Measurements from ENCODE around the gene DRC1.

Gene DRC1

DNA sequence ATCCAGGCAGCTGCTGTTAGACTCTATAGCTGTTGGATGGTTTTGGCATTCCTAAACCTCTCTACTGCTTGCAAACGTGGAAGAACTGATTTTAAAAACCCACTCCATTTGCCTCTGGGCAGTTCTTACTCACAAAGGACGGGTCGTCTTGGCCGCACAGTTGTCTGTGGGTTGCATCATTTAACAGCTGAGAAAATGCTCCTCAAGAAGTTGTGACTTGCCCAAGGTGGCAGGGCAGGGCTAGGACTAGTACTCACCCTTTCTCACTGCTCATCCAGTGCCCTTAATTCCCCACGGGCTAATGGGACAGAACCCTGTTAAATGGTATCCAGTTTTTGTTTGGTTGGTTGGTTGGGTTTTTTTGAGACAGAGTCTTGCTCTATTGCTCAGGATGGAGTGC, 997 bp upstream of the DRC1 start:
- no peak for FAIRE-seq

DNA sequence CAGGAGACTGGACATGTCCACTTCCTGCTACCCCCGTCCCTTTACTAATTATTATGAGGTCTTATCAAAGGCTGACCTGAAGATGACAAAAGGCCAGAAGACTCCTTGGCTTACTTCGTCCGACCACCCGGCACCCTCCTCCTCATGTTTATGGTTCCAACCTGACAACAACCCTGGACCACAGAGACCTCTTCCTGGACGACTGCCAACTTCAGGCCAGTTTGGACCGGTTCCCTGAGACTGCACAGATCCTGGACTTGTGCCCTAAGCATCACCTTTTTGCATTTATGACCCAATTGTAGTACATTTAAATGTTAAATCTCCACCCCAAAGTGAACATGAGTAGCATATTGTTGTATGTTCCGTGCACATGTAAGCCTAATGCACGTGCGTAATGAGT, 5.8 kb downstream of the DRC1 start:
- FAIRE-seq = no peak

DNA sequence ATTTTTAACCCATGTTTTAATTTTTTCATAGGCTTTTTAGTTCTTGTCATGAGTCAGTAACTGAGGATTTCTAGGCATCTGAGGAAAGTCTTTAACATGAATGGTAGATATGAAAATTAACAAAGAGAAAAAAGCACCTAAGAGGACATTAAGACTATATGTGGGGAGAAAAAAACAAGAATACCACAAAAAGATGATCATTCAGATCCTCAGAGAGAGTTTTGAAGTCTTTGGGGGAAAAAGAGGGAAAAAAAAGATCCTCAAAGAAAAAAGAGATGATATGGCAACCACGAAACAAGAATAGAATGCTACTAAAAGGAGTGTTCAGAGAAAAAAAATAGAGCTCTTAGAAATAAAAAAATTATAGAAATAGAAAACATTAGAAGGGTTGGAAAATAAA, 8.1 kb downstream of the DRC1 start:
- FAIRE-seq = no peak

DNA sequence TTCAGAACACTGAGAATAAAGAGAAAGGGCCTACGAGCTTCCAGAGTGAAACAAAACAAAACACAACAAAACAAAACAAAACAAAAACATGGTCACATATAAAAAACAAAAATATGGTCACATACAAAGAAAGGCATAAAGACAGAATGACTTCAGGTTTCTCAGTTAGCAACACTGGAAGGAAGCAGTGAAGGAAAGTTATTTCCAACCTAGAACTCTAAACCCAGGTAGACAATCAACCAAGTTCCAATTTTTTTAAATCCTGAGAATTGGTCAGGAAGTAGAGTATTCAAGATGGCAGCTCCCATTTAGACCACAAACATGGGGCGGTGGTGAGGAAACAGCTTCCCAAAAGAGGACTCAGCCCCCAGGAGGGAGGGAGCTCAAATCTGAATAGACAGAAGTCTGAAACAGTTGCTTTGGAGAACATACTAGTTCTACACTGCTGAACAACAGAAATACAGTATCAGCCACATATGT, 9.1 kb downstream of the DRC1 start:
- no peak for FAIRE-seq

DNA sequence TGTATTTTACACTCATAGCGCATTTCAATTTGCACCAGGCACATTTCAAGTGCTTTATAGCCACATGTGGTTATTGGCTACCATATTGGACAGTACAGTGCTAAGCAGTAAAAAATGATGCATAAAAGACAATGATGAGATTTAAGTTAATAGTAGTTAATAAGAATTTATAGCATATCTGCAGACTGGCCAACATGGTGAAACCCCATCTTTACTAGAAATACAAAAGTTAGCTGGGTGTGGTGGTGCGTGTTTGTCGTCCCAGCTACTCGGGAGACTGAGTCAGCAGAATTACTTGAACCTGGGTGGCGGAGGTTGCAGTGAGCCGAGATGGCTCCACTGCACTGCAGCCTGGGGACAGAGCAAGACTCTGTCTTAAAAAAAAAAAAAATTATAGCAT, 9.7 kb downstream of the DRC1 start:
- no peak for FAIRE-seq

DNA sequence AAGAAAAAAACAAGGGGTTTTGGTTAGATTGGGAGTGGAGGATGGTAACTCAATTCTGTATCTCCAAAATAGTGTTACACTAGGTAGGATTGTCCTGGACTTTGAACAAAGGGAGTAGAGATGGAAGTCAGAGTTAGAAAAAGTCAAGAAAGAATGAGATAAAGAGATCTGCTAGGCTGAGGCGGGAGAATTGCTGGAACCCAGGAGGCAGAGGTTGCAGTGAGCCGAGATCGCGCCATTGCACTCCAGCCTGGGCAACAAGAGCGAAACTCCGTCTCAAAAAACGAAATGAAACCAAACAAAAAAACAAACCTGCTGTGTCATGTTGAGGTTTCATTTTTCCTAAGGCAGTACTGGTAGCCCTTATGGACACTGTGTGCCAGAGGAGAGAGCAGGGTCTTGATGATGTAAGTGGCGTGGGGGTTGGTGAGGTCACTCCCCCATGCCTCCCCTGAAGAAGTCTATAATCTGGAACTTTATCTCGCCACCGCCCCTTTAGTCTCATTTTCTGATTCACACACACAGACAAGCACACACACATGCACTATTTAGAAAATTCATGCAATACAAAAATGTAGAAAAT, 10.5 kb downstream of the DRC1 start:
- no peak for FAIRE-seq

DNA sequence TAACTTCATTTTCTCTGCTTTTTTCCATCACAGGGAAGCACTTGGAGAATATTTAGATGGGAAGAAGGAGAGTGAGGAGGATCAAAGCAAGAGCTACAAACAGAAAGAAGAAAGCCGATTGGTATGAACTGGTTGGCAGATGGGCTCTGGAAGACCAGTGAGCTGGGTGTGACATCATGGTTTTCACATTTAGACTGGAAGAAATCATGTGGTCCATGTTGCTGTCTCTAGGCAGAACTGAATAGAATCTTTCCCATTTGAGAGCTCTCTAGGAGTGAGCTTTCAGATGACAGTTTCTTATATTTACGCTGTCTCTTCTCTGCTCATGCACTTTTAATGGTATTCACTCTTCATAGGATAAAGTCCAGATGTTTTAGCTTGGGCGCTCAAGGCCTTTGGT, 12.6 kb downstream of the DRC1 start:
- no peak for FAIRE-seq

DNA sequence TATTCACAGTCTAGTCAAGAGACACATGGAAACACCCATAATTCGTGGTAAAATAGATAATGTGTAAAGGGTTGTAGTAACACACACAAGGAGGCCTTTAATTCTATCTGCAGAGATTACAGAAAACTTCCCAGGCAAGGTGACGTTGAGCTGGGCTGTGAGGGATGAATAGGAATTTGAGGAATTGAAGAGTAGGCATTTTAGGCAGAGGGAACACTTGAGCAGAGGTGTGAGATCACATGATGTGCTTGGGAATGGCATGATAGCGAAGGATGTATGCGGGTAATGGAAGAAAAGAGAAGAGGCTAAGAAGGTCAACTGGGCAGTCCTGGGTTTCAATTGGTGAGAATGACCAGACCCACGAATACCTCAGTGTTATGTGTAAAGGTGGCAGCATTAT, 20.2 kb downstream of the DRC1 start:
- FAIRE-seq = no peak

DNA sequence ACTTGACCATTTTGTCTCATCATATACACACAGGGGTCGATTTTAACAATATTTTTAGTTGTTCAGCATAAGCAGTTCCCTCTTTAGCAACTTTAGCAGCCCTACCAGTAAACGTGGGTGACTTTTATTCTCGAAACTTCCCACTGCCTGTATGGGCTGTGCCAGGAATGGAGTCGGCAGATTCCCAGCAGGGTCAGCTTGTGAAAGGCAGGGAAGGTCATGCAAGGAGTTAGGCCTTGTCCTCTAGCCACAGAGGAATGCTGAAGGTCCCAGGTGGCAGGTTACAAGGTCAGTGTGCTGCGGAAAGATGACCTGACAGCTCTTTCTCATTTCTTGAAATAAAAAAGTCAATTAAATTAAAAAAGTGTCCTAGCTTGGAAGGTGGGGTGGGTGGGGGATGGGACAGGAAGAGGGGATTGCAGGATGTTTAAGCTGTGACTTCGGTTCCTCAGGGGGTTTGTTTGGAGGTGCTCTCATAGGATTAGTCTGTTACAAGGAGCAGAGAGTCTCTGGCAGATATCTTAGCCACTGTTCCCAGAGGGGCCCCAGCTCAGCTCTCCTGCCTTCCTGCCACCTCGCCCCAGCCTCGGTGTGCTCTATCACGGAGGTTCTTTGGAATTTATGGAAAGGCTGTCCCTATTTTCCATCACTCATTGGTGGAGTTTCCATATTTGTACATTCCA, 21.4 kb downstream of the DRC1 start:
- no peak for FAIRE-seq

DNA sequence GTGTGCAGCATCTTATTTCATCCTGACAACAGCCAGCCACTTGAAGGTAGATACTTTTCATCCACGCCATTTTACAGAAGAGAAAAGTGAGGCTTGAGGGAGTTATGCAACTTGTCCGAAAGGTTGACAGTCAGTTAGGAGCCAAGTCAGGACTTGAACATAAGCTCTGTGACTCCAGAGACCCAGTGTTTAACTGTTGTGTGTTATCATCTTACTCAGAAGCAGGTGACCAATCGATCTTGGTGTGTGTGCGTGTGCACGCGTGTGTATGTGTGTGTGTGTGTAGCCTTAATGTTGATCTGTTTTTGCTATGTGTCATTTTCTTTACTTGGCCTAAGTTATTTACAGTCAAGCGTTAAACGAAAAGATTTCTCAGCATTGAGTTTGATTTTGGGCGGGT, 22.0 kb downstream of the DRC1 start:
- FAIRE-seq = no peak

DNA sequence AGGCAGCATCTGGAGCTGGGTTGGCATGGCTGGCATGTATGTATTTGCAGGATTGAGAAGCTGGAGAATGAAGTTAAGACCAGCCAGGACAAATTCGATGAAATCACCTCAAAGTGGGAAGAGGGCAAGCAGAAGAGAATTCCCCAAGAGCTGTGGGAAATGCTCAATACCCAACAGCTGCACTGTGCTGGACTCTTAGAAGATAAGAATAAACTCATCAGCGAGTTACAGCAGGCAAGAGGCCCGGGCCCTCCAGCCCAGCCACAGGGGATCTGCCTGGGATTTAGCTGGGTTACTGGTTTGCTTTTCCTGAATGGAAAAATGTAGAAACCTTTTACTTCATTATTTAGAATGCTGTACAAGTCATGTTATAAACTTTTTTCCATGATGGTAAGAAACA, 22.5 kb downstream of the DRC1 start:
- FAIRE-seq = no peak

DNA sequence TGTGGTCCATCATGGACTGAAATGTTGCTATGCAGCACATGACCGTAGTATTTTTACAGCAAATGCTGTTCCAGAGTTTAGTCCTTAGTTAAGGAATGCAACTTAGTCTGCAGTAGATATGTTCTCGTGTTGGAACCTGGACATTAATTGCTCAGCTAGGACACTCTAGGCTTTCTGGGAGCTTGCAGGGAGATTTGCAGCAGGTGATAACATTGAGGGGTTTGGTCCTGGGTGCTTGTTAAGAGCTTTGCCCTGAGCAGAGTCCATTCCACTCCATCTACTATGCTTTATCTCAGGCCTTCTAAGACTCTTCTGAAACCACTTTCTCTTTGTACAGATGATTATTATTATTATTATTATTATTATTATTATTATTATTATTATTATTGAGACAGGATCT, 27.1 kb downstream of the DRC1 start:
- FAIRE-seq = no peak

DNA sequence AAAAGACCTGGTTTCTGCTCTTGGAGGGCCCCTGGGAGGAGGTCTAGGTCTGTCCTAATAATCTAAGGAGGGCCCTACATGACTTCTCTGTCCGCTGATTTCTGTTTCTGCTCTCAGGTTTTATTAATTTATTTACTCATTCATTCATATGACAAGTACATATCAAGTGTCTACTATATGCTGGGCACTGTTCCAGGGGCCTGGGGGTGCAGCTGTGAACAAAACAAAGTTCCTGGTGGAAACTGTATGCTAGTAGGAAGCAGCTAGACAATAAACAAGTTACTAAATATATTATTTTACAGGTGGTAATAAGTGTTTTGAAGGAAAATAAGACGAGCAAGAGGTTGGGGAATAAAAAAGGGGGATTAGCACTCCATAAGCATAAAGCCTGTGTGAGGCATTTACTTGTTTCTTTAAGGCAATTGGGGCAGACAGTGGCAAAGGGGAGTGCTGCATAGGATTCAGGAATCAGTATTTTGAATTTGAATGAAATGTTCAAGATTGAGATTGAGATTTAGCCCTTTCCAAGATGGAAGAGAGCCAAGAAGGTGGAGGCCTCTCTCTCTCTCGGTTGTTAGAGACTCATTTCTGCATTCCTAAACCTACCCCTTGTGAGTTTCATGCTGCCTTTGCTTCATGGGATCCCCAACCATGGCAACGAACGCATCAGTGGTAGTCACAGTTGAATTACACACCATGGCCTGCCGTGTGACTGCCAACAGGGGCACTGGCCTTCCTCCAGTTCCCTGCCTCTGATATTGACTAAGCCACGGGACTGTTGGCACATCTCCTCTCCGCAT, 28.3 kb downstream of the DRC1 start:
- FAIRE-seq = no peak

DNA sequence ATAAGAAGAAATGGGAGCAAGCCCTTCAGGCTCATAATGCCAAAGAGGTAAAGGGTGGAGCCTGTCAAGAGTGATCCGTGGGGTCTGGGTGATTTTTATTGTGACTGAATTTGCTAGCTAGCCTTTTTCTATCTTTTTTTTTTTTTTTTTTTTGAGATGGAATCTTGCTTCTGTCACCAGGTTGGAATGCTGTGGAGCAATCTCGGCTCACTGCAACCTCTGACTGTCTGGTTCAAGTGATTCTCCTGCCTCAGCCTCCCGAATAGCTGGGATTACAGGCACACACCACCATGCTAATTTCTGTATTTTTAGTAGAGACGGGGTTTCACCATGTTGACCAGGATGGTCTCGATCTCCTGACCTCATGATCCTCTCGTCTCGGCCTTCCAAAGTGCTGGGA, 29.1 kb downstream of the DRC1 start:
- FAIRE-seq = no peak

DNA sequence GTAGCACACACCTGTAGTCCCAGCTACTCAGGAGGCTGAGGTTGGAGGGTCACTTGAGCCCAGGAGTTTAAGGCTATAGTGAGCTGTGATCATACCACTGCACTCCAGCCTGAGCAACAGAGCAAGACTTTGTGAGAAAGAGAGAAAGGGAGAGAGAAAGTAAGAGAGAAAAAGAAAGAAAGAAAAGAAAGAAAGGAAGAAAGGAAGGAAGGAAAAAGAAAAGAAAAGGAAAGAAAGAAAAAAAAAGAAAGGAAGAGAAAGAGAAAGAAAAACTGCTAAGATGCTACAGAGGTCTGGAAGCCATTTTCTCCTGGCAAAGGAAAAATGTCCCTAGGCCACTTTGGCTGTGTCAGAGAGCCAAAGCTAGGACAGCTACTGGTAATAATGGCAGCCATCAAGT, 30.6 kb downstream of the DRC1 start:
- FAIRE-seq = no peak

DNA sequence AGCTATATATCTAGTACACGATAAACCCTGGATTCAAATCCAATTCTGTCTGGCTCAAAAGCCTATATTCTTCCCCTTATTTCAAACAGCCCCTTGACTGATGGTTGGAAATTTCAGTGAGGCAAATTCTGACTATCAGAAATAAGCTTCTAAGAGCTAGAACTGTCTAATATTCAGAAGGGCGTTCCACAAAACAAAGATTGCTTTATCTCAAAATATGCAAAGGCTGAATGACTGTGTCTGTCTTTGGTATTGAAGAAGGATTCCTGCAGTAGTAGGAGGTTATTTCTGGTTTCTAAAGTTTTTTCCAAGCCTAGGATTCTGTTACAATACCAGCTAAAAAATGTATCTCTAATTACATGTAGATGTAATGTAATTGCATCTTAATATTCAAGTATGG, 31.1 kb downstream of the DRC1 start:
- FAIRE-seq = no peak

DNA sequence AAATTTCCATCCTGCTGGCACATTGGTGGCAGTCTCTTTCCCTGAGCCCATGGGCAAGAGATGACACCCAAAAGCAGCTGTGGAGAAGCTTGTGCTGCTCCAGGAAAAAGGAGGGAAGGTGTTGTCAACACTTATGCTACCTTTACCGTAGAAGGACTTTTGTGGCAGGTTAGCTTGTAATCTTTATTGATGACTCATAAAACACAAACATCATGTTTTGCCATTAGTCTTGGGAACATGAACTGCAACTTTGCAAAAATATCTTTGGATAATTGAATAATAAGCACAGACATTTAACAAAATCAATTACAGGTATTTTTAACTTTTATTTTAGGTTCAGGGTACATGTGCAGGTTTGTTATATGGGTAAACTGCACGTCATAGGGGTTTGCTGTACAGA, 33.4 kb downstream of the DRC1 start:
- FAIRE-seq = no peak

DNA sequence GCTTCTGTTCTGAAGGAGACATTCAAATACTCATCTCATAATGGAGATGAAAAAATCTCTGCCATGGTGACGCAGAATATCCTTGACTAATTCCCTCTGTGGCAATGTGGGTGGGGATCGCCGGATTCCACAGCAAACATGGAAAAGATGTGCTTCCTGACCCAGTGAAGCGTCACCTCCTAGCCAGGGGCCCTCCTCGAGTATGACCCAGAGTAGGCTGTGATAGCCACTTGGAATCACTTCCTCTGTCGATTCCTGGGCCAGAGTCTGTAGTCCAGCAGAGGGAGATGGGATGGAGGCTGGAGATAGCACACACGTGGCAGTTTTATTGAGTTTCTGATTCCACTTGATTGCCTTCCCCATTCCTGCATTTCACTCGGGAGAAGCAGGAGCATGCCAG, 36.8 kb downstream of the DRC1 start:
- no peak for FAIRE-seq

DNA sequence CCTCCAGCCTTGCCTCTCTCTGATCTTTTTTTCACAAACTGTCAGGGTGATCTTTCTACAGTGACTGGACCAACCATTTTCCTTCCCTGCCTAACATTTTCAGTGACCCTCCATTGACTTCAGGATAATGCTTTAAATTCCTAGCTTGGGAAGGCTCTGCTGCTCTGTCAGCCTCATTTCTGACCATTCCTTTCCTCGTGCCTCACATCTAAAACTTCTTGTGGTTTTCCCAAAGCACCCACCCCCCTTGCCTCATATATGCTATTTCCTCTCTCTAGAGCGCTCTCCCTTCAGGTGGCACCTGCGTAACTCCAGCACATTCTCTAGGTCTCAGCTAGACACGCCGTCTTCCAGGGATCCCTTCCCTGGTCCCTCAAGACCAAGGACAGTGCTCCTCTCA, 37.2 kb downstream of the DRC1 start:
- FAIRE-seq = no peak

DNA sequence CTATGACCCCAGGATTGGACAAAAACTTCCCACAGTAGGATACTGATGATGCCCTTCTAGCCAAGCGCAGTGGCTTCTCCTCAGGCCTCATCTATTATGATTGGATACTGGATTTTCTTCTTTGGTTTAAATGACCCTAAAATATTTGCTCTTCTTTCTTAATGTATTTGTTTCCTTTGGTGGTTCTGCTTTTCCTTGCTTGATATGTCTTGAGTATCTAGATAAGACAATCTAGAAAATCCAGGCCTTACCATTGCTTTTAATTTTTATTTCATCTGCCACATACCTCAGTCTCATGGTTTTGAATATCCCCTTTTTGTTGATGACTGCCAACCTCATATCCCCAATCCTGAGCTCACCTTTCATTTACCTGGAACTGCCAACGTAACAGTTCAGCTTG, 40.6 kb downstream of the DRC1 start:
- FAIRE-seq = no peak

DNA sequence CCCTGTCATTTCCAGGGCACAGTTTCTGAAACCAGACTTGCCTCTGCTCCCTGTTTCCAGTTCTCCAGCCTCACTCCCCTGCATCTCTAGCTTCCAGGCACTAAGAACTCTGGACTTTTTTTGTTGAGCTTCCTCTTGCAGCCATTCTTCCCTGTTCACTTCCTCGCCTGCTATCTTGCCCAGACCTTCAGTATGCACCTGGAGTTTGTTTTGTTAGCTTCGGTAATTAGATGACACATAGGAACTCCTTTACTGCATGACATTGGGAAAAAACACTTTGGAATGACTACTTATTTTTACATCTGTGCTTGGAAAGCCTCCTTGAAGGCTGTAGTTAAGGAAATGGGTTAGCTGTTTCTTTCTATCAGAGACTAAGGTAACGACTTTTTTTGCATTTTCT, 41.0 kb downstream of the DRC1 start:
- FAIRE-seq = no peak

DNA sequence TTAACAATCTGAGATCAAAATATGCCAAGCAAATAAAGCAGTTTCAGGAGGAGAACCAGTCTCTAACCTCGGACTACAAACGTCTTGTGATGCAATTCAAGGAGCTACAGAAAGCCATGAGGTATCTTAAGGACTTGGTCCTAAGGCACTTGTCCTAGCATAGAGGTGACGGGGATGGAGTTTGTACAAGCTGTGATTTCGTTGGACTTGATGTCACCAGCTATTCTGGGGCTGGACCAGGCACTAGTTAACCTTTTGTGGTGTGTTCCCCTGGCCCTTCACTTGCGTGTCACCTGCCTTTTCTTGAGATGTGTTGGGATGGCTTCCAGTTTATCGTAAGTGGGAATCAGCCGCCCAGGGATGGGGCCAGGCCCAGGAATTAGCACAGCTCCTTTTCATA, 42.5 kb downstream of the DRC1 start:
- no peak for FAIRE-seq

DNA sequence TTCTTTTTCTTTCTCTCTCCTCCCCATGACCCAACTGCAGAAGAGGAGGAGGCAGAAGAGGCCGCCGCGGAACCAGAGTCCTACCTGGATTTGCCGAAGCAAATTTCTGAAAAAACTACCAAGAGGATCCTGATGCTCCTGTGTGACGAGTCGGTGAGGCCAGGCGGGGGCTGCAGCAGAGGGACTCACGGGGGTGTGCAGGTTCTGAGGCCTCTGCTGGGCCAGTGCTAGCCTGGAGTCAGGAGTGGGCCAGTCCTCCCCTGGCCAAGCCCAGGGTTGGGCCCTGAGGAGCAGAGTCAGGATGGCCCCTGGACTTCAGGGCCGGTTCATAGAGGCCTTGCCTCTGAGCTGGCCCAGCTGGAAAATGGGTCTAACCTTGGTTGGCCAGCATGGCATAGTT, 46.9 kb downstream of the DRC1 start:
- FAIRE-seq = no peak

DNA sequence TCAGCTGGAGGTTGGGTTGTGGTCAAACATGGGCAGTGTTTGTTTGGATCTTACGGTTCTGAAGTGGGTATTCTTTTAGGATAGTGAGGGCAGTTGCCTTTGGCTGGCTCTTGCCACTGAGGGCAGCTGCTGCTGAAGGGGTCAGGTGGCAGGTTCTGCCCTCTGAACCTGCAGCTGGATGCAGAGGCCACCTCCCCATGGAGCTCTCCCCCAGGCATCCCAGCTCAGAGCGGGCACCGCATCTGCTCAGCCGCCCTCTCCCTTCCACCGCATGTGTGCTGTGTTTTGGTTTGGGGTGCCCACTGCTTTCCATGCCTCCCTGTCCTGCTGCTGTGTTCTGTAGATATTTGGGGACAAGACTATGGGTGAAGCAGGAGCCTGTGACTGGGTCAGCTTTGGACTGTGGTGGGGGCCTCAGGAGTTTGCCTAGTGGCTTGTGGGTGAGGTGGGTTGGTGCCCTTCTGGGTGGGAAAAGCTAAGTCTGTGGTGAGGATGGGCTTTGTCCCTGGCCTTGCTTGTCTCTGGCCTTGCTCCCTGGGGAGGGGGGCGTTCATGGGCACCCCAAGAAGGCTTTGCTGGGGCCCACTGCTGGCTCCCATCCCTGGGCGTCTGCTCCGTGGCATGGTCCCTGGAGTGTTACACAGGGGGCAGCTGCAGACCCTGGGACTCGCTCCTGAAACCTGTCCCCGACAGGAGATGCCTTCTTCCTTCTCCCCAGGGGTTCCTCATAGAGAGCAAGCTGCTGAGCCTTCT, 47.7 kb downstream of the DRC1 start:
- FAIRE-seq = no peak
